OCI-LY7 (cell line): ENCODE data around the gene KRT81. TPM values are rescaled to one million over a fixed set of nuclear protein-coding genes. Genes with fewer than 3 reads are reported as not detected.

Source experiments
- BruUV-seq: library from RNA; stranded (reverse); fragments of 400-500 nt; replicated peaks from 2 replicates; lab custom pipeline; 2021; lab: Mats Ljungman, UMichigan
- CTCF ChIA-PET: fragments of 300-600 bp; sonication (Branson Sonifier 250); formaldehyde crosslinking; loops from one replicate; lab custom pipeline; 2022; ENCODE audit warnings: antibody characterized with exemption; ENCODE audit not compliant: unreplicated experiment; lab: Charles Lee
- POLR2A ChIA-PET: fragments of 300-600 bp; sonication (Branson Sonifier 250); formaldehyde crosslinking; loops from one replicate; lab custom pipeline; 2022; ENCODE audit warnings: antibody characterized with exemption; lab: Charles Lee
- DNase-seq: peaks from one replicate; pipeline ENCODE4 v3.0.0-alpha.2; 2015; ENCODE audit warnings: low spot score
- H2AFZ ChIP-seq: fragments of 200-600 bp; sonication (generic), shearing (Covaris generic); 2 replicates; pipeline ENCODE4 v1.6.1; 2014; ENCODE audit warnings: mild to moderate bottlenecking, antibody characterized with exemption, low read length, moderate library complexity
- H3K27ac ChIP-seq: fragments of 200-600 bp; sonication (generic); 2 replicates; pipeline ENCODE4 v1.5.1; 2014; ENCODE audit warnings: mixed run types, low read depth, mild to moderate bottlenecking, moderate library complexity, low read length, inconsistent platforms; ENCODE audit not compliant: poor library complexity, severe bottlenecking
- H3K36me3 ChIP-seq: fragments of 200-600 bp; sonication (generic); 2 replicates; pipeline ENCODE4 v1.6.1; 2014; ENCODE audit warnings: mild to moderate bottlenecking, antibody characterized with exemption, low read length, moderate library complexity, mixed read lengths; ENCODE audit not compliant: insufficient read depth
- H3K4me1 ChIP-seq: fragments of 200-600 bp; sonication (generic); 2 replicates; pipeline ENCODE4 v1.5.1; 2014; ENCODE audit warnings: mild to moderate bottlenecking, low read length; ENCODE audit not compliant: insufficient read depth, poor library complexity, severe bottlenecking
- H3K4me2 ChIP-seq: fragments of 200-600 bp; sonication (generic); 2 replicates; pipeline ENCODE4 v1.6.1; 2014; ENCODE audit warnings: mild to moderate bottlenecking, low read length
- H3K4me3 ChIP-seq: fragments of 200-600 bp; sonication (generic); 2 replicates; pipeline ENCODE4 v1.5.1; 2014; ENCODE audit warnings: mild to moderate bottlenecking, low read depth, low read length; ENCODE audit not compliant: poor library complexity, severe bottlenecking
- H3K79me2 ChIP-seq: fragments of 200-600 bp; sonication (generic); 2 replicates; pipeline ENCODE4 v1.6.1; 2016; ENCODE audit warnings: low read depth, mild to moderate bottlenecking, low read length, moderate library complexity, mixed read lengths; ENCODE audit not compliant: insufficient read depth
- H3K9me2 ChIP-seq: fragments of 200-600 bp; sonication (generic); 2 replicates; pipeline ENCODE4 v1.6.1; 2016; ENCODE audit warnings: mild to moderate bottlenecking, low read length, mixed read lengths; ENCODE audit not compliant: insufficient read depth
- H3K9me3 ChIP-seq: fragments of 200-600 bp; sonication (generic); 2 replicates; pipeline ENCODE4 v1.6.1; 2014; ENCODE audit warnings: mild to moderate bottlenecking, mixed run types, low read length, mixed read lengths
- H4K20me1 ChIP-seq: fragments of 200-600 bp; sonication (generic); 2 replicates; pipeline ENCODE4 v1.6.1; 2014; ENCODE audit warnings: mild to moderate bottlenecking, antibody characterized with exemption, low read length, moderate library complexity, mixed read lengths; ENCODE audit not compliant: insufficient read depth
- CTCF ChIP-seq: fragments of 200-600 bp; sonication (generic); conservative IDR thresholded peaks from 2 replicates; pipeline ENCODE4 v1.5.1; 2014; ENCODE audit warnings: mild to moderate bottlenecking, antibody characterized with exemption, low read length, moderate library complexity, mixed read lengths
- EZH2phosphoT487 ChIP-seq: fragments of 200-600 bp; sonication (generic); IDR thresholded peaks from 2 replicates; pipeline ENCODE4 v1.6.1; 2018; ENCODE audit warnings: low read depth, borderline replicate concordance, mild to moderate bottlenecking, mixed run types, antibody characterized with exemption, low read length, moderate library complexity, mixed read lengths
- intact Hi-C: fragments of 100-400 bp; cut with micrococcal nuclease; formaldehyde crosslinking; loops from one replicate; pipeline ENCODE4 v1.10.0; 2022; ENCODE audit not compliant: unreplicated experiment
- total RNA-seq, 2 experiments: library from RNA; depleted of rRNA in 1 of 2; stranded (reverse); fragments of >200 nt in 1 of 2; shearing (Covaris generic) in 1 of 2; gene quantifications; 2 replicates each; pipeline ENCODE4 v1.2.3, GENCODE V29; 2014 to 2022

Gene KRT81
- total RNA-seq, 2 experiments from 2014 or later, result not detected

- CTCF ChIA-PET, result no interaction called here
- intact Hi-C loops, result no loop called here
- no peaks in the 10 kb centered on the region for H3K9me3 ChIP-seq
- H3K36me3 ChIP-seq, result no peaks in the 10 kb centered on the region
- H3K27ac ChIP-seq, result no peak overlapping the region
- no peak overlapping the region for H3K4me3 ChIP-seq
- POLR2A ChIA-PET, result interaction anchor here (0.7 kb wide), 2 partner anchors 140 to 825 kb away, joined by 3 read pairs; no protein-coding TSS in a partner anchor
- no peaks in the 10 kb centered on the region for H3K9me2 ChIP-seq
- no TSS peak for BruUV-seq
- H3K79me2 ChIP-seq, result no peaks in the 10 kb centered on the region
- no peak overlapping the region for H2AFZ ChIP-seq
- no peak for TF ChIP-seq EZH2phosphoT487
- TF ChIP-seq CTCF, result no peak
- H3K4me1 ChIP-seq, result no peaks in the 10 kb centered on the region
- no peak for DNase-seq
- H4K20me1 ChIP-seq, result no peaks in the 10 kb centered on the region
- H3K4me2 ChIP-seq, result no peak overlapping the region
Measured at GRCh38 chr12:52277486-52278245, 13.7 kb downstream of the KRT81 start.

DNA sequence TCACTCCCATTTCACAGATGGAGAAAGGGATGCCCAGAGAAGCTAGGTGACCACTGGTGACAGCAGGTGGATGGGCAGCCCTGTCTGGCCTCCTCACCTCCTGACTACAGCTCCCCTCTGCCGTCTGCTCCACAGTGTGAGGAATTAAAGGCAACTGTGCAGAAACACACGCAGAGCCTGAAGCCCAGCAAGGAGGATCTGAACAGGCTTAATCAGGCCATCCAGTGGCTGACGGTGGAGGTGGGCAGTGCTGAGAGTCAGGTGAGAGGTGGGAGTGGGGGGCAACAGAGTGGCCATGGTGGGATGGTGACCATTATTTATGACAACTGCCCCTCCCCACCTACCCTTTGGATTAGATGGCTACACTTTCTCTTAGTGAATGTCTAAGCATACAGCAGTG, 15.6 kb downstream of the KRT81 start:
- intact Hi-C loops, result no loop called here

More for the DNA sequence above, 15.6 kb downstream of the KRT81 start:
- Histone ChIP-seq H3K4me1 (no peaks in the 10 kb centered on the region), H3K4me2 (no peak overlapping the region), H2AFZ (no peak overlapping the region), H3K9me3 (no peaks in the 10 kb centered on the region), H3K9me2 (no peaks in the 10 kb centered on the region), H4K20me1 (no peaks in the 10 kb centered on the region), H3K4me3 (no peak overlapping the region), H3K79me2 (no peaks in the 10 kb centered on the region), H3K36me3 (no peaks in the 10 kb centered on the region), H3K27ac (no peak overlapping the region)
- no peak for TF ChIP-seq EZH2phosphoT487
- no peak for TF ChIP-seq CTCF
- no peak for DNase-seq
- CTCF ChIA-PET, result no interaction called here
- BruUV-seq, result no TSS peak
- POLR2A ChIA-PET, result interaction anchor here (1.0 kb wide), 1 partner anchor 10 kb away, joined by 3 read pairs; no protein-coding TSS in a partner anchor
